GM19463 (cell line): ENCODE measurements around the gene XPR1.

Experiments
- ATAC-seq: cut with Tn5 transposase; IDR thresholded peaks from one replicate; pipeline ENCODE4 v1.9.1; 2021; ENCODE audit warnings: mild to moderate bottlenecking, moderate library complexity; ENCODE audit not compliant: unreplicated experiment

XPR1 gene

DNA sequence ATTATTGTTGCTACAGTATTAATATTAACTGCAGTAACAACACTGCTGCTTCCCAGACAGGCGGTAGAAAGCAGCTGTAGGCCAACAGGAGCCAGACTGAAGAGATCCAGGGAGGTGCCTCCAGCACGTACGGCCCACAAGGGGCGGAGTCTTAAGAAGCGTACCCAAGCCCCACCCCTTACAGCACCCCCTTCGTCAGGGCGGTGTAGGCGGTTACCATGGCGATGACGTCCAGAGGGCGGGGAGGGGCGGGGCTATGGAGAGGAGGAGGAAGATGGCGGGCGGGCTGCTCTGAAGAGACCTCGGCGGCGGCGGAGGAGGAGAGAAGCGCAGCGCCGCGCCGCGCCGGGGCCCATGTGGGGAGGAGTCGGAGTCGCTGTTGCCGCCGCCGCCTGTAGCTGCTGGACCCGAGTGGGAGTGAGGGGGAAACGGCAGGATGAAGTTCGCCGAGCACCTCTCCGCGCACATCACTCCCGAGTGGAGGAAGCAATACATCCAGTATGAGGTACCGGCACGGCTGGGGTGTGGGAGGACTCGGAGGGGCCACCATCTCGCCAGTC lies at the start of gene XPR1:
Gene XPR1, plus strand, starts transcription at position 257 of the 560 bp plus-strand sequence. Its CDS starts 180 bp downstream, at position 437.
- ATAC-seq, result peak; percentile 96

DNA sequence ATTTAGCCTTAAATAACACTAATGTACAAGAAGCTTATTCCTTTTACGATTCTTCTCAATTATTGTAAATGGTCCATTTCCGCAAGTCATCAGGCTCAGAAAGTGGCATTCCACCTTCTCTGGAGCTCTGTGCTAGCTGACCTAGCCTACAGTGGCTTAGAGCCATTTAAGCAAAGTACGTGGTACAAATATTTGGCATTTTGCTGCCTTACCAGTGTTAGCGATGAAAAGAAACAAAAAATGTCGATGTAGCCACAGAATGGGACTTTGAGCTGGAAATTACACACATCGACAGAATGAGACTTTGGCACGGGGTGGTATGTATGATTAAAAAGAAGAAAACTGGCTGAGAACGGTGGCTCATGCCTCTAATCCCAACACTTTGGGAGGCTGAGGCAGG lies 47.0 kb upstream of the XPR1 start:
- ATAC-seq, result no peak

DNA sequence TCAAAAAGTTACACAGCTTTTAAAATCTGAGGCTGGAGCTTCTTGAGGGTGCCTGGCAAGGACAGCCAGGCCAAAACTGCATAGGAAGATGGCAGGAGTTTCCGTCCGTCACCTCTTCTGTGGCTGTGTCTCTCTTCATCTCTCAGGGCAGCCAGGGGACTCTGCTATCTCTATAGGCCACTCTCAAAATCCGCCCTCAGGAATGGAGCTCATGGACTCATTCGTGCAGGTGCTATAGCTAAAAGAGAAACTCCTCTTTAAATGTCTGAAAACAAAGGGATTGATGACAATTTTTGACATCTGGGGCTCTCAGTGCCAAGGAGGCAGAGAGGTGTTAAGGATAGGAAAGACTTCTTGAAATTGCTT lies 45.8 kb upstream of the XPR1 start:
- no peak for ATAC-seq

DNA sequence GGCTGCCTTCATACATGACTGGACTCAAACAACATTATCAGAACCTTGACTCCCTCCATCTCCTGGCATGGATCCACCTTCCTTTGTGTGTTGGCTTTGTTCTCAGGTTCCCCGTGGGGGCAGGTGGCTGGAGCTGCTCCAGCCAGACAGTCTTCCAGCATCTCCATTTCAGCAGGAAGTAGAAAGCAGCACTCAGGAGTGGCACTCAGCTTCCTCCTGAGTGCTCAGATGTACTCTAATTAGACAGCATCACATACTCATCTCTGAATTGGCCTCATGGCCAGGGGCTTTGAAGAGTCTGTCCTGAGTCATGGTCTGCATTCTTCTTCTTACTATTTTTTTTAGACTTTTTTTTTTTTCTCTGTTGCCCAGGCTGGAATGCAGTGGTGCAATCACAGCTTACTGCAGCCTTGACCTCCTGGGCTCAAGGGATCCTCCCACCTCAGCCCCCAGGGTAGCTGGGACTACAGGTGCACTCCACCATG lies 45.1 kb upstream of the XPR1 start:
- ATAC-seq, result no peak

DNA sequence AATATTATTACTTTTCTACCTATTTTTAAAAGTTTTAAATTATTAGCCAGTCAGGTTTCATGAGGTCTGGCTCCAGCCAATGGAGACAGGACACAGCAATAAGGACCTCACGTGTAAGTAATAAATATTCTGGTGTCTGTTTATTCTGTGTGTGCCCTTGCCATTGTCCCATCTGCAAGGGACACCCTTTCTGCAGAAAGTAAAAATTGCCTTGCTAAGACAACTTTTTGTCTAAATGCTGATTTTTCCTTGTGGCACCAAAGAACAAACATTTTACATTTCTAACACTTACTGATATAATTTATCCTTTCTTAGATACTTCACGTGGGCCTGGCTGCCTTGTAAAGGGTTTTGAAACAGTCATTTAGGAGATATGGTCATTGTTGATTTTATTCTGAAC lies 43.7 kb upstream of the XPR1 start:
- ATAC-seq, result no peak

DNA sequence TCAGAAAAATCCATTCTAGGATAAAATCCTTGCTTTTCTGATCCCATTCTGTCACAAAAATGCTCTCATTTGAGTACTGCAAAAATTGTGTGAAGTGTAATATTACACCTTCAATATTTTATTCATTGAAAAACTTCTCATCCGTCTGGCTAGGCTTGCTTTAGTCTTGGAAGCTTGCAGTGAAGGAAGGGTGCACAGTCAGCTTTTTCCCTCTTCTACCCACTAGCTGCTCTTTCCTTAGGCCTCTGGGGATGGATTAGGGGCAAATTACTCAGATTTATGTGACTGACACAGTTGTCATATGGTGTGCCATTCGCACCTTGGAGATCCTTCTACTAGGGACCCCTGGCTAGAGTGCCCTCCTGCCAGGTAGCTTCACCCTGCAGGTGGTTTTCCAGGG lies 40.9 kb upstream of the XPR1 start:
- no peak for ATAC-seq

DNA sequence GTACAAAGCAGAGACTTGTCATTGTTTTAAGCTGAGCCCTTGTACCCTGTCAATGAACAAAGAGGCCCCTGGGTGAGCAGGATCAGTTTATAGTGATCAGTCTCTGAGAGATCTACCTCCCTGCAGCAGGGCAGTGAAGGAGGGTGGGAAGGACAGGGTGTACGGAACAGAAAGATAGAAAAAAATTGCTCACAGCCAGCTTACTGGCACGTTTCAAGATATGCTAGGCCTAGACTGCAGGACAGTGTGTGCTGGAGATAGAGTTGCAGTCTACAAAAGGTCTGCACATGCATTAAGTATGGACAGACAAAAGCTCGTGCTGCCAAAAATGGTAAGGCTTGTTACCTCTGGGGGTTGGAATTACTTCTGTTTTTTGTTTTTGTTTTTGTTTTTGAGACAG lies 38.4 kb upstream of the XPR1 start:
- no peak for ATAC-seq

DNA sequence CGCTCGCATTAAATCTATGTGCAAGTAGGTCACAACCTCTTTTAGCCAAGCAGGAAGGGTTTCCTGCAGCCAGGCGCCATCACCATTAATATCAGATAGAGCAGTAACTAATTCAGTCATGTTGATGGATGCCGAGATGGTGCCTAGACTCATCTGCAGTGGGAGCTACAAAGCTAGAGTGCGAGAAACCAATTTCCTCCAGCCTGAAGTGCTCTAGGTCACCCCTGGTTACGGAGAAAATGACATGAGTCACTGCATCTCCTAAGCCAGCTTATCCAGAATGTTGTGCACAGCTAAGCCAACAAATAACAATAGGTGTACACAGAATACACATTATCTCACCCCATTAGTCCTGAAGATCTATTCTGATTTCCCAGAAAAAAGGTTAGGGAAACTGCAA lies 37.1 kb upstream of the XPR1 start:
- ATAC-seq, result no peak

DNA sequence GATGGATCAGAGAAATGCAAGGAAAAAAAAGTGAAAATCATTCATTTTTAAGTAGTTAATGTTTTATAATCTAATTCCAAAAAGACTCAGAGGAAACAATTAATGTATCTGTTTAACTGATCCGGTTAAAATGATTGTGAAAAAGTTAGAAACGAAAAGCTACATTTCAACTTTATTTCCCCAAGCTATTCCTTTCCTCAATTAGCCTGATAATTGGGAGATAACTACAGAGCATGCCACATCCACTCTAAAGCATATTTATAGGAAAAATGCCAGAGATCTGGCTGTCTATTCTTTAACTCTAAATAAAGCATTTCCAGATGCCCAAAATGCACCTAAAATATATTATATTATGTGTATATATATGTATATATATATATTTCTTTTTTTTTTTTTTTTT lies 35.9 kb upstream of the XPR1 start:
- ATAC-seq, result no peak

DNA sequence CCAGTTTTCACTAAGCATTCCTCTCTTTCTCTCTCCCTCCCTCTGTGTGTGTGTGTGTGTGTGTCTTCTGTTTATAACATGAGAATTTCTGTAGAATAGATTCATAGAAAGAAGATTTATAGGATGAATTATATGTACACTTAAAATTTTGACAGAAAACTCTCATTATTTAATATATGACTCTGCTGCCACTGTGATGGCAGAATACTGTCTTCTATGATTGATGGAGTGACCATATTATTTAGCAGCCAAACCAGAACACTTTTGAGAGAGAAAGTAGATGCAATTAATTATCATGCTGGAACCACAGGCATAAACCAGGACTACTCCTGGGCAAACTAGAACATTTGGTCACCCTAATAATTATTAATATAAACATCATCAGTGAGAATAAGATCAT lies 34.3 kb upstream of the XPR1 start:
- no peak for ATAC-seq

DNA sequence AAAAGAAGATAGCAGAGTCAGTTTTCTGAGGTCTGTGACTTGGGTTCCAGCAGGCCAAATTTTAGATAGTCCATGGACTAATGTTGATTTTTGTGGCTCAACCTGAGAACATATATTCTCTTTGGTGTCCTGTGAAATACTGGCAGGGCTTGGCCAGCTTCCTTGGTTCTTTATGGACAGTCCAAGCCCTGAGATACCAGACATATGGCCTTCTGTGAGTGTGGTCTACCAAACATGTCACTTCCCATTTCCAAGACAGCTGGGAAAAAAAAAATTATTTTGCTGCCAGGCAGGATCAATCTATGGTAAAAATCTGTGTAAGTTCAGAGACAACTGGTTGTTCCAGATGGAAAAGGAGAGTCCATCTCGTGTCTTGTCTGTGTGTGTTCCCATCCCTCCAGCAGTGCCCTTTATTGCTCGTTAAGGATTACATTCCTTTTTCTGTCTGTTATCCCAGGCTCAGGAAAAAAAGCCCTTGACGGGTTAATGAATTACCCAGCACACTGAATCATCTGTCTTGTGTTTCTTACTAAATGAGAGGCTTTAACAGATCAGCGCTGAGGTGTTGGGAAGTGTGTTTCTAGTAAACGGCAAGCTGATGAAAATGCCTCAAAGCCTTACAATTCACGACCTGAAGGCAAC lies 33.4 kb upstream of the XPR1 start:
- no peak for ATAC-seq

DNA sequence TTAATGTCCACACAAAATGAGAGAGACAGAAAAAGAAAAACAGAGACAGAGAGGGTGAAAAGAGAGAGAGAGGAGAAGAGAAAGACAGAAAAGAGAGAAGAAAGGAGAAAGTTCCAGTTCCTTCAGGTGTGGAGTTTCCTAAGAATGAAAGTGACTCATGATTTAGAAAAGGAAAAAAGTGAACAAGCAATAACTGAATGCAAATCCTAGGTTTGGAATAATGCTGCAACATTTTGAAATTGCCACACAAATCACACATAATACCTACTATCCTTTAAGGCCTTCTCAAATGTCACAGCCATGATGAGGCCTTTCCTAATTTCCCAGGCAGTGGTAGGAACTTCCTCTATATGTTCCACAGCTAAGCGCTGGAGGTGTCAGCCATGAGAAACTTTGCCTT lies 31.5 kb upstream of the XPR1 start:
- no peak for ATAC-seq

DNA sequence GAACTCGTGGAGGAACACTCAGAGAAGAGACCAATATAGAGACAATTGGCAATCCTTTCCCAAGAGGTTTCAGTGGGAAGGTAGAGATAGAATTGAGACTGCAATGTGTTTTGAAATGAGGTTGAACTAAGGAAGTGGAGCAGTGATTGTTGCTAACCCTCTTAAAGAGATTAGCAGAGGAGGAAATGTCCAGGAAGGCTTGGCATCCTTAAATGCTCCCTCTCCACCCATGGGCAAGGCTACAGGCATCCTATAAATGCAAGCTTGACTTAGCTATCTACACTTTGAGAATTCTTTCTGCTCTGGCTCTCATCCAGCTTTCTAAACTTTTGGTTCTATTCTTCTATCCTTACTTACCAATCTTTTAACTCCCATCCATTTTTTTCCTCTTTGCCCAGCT lies 30.3 kb upstream of the XPR1 start:
- no peak for ATAC-seq

DNA sequence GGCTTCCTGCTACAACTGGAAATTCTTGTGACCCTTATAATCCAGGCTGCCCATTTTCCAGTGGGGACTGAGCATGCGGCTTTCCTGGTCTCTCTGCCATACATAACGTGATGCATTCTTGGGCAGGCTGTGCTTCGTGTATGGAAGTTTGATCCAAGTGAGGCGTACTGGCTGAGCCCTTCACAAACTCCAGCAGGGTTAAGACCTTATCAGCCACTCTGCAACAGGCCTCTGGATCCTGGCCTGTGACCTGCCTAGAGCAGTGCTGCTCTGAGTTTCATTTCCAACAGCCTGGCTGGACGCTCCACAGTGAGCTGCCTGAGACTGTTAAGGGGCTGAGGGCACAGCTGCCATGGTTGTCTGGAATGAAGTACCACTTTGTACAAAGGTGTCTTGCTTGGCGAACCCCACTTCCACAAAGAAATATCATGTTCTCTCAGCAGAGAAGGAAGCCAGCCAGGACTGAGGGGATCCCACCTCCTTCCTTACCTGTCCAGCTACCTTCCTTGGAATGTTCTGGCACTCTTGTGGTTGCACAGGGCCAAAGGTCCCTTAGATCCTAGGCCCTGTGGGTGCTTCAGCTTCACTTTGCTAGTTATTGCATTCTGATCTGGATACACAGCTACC lies 28.5 kb upstream of the XPR1 start:
- ATAC-seq, result no peak

DNA sequence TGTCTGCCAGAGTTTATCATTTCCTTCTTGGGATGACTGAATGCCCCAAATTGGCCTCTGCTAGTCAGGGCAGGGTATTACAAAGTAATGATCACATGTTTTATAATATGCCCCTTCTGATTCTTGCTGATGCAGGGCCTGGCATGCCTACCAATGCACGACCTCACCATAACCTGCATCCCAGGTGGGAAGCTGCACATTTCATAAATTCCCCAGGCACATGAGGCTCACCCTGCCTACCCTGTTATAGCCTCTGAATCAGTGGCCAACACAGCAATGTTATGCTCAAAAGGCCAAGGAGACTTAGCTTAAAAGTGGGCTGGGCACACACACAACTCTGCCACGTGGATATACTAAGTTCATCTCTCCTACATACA lies 28.0 kb upstream of the XPR1 start:
- ATAC-seq, result no peak

DNA sequence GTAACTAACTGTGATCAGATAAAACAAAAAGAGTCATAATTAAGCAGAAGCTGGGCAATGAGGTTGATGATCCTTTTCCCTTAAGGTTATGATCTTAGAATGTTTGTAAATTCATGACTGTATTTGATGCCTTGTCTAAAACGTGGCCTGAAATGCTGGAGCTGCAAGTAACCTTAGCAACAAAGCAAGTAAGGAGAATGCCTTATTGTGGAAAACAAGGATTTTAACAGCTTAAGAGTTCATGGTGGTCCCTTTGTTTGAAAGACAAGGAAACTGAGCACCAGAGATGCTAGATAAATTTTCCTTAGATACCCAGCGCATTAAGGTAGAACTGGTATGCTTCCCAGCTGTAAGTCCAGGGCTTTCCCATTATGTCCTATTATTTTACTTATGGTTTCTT lies 25.7 kb upstream of the XPR1 start:
- ATAC-seq, result no peak

DNA sequence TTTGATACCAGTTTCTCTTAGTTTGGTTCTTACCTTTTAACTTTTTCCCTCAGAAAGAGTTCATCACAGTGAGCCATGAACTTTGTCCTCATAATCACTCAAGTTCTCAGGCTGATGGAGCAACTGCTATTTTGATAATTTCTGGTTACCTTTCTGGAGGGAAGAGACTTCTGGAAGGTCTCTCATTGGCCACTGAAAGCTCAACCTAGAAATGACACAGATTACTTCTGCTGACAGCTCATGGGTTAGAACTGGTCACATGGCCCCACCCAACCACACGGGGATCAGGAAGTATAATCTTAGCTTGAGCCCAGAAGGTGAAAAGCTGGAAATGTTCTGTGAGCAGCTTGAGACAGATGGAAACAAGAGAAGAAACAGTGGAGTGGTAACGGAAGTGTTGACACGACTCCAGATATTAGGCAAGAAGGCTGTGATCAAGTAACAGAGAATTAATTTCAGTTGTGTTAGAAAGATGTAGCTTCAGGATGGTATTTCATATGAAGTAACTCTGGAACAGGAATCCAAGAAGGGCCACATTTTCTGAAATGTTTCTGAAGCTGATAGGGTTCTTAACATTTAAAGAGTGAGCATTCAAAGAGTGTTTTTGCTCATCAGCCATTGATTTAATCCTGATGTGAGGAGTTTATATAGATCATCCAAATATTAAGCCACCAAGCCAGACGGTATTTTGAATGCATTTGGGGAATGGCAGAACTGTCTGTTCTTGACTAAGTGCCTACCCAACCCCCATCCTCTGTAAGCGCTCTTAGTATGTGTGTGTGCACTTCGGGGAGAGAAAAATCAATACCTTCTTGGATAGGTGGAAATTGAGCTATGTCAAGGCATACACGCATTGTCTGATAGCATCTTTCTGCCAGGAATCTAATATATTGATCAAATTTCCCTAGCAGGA lies 21.9 kb upstream of the XPR1 start:
- ATAC-seq, result no peak

DNA sequence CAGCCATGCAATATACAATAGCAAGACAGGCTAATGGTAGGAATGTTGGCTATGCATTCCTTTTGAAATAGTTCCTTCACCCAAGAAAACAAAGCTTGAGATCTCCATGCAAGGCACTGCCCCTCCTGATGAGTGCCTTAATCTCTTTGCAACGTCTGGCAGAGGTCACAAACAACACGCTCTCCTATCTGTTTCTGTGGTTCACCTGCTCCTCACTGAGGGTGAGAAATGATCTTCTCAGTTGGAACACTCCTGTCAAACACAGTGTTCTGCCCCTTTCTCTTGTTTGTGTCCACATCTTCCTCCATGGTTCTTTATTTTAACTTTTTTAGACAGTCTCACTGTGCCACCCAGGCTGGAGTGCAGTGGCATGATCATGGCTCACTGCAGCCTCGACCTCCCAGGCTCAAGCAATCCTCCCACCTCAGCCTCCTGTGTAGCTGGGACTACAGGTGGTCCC lies 21.2 kb upstream of the XPR1 start:
- ATAC-seq, result no peak

DNA sequence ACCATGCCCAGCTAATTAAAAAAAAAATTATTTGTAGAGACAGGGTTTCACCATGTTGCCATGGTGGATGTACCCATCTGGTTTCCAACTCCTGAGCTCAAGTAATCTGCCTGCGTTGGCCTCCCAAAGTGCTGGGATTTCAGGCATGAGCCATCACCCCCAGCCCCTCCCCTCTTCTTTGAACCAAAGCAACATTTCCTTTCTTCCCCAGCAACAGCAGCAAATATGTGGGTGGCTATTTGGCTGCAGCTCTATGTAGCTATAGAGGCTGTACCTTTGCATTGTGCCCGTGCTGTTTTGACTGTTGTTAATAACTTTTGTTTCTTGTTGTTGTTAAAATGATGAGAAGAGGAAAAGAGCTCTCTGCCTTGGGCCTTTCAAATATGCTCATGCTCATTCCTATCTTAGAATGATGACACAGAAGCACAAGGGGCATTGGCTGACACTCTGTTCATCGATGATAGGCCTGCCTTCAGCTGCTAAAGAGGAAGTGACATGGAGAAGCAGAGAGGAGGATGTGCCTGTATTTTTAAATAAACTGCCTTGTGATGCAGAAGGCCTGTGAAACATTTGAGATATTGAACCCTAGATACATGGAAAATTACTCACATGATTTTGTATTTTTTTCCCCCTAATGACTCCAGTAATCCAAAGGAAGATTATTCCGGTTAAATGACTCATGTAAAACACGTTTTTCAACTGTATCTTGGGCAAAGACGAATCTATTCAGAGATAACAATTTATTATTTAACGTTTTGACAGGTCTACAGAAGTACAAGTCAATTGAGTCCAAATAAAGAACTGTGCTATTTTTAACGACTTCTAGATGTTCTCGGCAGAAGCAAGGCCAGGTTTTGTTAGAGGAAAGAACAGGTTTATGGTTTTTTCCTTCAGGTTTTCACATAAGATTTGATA lies 20.5 kb upstream of the XPR1 start:
- no peak for ATAC-seq

DNA sequence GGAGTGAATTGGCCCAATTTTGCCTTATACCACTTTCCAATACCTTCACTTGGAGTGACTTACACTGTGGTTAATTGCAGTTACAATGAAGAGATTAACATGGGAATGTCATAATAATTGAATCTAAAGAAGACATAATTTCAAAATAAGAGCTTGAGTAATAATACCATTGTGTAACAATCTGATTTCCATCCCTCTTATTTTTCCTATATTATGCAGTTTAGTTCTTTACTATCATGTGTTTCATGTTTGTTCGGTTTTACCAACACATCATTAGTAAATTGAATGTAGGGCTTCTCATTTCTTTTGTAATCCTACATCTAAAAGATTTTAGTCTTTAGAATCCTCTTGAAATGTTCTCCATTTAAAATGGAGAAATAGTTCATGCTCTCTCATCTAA lies 19.2 kb upstream of the XPR1 start:
- ATAC-seq, result no peak

DNA sequence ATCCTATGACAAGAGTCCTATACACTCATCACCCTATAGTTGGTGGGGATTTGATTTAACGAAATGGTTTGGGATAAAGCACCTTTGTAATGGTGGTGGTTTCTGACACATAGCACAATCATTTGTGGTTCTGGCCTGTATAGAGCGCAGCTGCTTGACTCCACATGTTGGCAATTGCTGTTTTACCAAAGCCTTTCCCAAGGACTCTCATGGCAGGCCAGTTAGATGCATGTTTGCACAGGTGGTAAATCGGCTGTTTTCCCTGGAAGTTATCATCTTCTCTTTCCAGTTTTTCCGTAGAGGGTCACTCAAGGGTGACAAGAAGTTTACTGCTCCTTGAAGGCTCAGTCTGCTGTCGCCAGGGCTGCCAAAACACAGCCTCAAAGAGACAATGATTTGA lies 17.1 kb upstream of the XPR1 start:
- no peak for ATAC-seq
